HG03571 (cell line): ENCODE data around the gene INS.

Source experiments
- ATAC-seq: cut with Tn5 transposase; IDR thresholded peaks from one replicate; pipeline ENCODE4 v1.9.1; 2021; ENCODE audit not compliant: unreplicated experiment

The INS gene

DNA sequence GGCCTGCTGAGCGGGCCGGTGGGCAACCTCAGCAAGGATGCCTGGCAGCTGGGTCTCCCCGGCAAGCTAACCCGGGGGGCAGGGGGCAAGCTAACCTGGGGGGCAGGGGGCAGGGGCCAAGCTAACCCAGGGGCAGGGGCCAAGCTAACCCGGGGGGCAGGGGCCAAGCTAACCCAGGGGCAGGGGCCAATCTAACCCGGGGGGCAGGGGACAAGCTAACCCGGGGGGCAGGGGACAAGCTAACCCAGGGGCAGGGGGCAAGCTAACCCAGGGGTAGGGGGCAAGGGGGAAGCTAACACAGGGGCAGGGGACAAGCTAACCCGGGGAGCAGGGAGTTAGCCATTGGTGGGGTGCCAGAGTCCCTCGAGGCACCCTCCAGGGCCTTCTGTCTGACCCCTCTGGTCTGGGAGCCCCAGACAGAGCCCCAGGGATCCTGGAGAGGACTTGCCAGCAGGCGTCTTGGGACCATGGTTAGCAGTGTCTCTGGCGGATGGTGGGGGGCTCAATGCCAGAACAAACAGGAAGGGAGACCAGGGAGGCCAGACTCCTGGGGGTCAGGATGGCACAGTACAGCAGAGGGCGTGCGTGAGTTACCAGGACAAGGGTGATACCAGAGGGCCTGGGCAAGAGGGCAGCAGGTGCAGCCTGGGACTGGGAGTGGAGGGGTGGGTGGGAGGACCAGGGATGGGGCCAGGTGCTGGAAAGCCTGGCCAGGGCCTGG, 37.9 kb downstream of the INS start:
- ATAC-seq, result no peak

DNA sequence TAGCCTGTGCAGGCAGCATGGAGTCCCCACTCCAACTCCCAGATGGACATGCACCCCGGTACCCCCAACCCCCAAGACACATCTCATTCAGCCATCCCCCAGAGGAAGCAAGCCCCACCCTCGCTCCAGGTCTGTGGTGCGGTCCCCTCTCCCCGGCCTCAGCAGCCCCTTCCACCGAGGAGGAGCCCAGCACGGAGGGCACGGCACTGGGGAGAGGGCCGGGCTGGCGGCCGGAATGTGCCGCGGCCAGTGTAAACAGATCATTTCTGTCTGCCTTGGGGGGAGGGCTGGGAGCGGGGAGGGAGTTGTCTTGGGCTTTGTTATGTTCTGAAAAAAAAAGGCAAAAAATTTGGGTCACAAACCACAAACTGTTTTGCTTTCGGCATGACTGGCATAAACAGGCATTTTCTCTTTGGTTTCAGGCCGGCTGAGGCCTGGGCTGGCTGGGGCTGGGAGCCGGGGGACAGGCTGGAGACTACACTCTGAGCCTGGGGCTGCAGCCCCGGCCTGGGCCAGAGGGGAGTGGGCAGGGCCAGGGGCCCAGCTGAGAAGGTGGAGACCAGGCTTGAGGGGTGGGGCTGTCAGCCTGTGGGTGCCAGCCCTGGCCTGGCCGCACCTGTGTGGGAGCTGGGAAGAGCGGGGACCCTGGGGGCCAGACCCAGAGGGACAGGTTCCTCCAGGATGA, 38.6 kb downstream of the INS start:
- ATAC-seq, result no peak

DNA sequence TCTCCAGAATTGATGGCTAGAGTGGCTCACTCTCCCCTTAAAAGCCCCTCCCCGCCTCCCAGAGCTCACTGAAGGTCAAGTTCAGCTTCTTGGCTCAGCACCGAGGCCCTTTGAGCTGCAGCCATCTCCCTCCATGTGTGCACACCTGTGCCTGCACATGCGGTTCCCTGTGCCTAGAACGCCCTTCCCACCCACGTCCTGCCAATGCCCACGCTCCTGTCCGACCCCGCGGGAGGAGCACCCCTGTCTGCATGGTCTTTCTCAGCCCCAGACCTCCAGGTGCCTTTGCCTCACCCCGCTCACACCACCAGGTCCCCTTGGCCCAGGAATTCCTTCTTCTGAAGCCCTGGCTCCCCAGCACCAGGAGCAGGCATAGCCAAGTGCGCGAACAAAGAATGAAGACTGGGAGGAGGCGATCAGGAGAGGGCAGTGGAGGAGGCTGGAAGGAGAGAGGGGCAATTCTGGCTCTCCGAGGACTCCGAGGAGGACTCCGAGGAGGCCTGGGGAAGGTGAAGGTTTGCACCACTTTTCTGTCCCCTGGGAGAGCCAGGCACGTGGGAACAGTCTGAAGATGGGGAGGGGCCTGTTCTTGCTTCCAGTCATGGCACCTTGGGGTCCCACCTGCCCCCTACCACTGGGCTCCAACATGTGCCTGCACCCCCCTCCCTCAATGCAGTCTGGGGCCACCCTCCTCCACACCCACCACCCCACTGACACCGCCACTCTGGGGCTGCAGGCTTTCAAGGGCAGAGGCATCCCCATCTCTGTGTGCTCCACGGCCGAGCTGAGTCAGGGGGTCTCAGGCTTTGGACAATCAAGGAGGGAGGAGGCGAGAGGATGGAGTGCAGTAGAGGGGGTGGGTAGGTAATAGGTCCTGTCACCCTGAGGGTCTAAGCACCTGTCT, 39.5 kb downstream of the INS start:
- no peak for ATAC-seq

DNA sequence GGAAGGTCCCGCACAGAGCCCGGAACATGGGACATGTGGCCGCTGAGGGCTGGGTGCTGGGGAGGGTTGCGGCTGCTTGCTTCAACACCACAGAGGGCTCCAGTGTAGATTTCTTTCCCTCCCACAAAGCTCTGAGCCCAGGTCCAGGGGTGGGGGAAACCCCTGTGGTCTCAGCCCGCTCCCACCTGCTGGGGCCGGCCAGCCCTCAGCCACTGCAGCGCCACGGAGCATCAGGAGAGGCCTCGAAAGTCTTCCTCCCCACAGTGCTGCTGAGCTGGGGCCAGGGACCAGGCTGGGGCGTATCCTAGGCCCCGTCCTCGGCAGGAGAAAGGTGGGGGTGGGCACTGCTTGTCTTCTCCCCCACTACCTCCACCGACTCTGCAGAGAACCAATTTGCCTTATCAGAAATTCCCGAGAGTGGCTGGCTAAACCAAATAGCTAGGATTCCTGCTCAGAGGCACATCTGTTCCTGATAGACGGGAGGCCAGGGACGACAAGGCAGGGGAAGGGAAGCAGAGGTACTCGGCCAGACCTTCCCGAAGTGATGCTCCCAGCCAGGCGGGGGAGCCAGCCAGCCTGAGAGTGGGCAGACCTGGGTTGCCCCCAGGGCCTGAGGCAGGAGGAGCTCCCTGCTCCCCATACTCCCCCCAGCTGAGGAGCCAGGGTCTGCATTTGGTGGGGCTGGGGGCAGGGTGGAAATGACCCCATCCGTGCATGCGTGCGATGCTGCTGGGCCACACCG, 40.5 kb downstream of the INS start:
- no peak for ATAC-seq

DNA sequence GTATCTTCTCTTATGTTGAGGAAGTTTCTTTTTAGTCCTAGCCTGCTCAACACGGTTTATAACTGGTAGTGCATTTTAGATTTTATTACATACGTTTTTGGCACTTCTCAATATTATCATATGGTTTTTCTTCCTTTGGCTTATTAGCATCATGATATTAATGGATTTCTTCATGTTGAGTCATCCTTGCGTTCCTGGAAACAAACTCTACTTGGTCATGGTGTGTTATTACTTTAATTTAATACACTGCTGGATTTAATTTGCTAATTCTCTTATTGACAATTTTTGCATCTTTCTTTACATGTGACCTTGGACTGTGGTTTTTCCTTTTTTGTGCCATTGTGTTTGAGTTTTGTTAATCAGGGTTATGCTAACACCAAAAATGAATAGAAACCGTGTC, 42.3 kb downstream of the INS start:
- no peak for ATAC-seq

DNA sequence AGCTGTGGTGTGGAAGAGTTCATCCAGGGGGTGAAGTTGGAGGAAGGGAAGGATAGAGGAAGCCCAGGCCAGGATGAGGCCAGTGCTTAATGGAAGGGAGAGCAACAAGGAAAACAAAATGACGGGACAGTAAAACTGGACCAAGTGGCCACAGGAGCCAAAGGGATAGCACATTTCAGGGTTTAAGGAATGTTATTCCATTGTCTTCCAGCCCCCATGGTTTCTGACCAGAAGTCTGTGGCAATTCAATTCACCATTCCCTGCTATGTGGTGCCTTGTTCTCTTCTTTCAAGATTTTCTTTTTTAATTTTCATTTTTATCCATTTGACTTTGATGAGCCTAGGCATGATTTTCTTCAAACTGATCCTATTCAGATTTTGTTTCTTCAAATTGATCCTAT, 44.3 kb downstream of the INS start:
- no peak for ATAC-seq

DNA sequence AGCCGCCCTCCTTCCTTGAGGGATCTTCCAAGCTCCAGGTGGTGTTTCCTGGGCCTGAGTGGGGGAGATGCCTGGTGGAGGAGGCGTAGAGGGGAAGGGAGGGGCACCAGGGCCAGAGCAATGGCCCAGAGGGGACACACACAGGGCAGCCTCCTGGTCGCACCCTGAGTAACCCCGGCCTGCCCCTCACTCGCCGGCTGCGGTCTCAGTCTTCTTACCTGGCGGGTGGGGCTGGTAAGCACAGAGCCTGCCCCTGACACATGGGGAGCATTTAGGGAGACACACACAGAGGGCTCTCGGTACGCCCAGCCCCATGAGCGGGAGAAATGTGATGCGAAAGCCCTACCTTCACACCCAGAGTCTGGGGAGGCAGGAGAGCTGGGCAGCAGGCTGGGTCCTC, 45.7 kb downstream of the INS start:
- ATAC-seq, result no peak

DNA sequence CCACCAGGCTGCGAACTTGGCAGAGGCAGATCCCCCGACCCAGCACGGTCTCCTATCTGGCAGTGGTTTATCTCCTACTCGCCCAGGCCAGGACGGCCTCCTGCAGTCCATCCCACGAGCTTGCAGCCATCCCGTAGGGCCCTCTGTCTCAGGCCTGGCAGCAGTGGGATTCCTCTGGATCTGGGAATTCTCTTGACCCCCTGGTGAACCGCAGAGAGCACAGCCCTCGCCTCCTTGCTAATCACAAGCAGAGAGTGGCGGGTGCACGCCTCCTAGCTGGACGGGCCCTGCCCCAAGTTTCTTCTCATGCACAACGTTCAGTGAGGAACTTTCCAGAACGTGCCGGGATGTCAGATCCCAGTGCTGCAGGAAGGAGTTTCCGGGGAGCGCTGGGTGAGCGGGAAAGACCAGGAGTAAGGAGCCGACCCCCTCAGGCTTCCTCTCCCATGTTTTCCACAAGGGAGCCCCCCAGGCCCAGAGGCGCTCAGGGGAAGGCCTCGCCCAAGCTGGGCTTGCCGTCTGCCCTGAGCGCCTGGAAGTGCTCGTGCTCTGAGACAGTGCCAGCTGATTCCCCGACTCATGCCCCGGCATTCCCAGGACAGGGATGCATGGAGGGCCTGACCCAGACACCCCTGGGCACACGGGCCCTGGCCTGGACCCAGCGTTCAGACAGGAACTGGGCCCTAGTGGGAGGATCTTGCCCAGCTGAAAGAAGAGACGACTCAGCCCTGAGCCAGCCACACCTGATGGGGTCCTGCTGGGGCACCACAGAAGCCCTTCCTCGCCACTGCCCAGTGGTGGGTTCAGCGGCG, 46.4 kb downstream of the INS start:
- no peak for ATAC-seq

DNA sequence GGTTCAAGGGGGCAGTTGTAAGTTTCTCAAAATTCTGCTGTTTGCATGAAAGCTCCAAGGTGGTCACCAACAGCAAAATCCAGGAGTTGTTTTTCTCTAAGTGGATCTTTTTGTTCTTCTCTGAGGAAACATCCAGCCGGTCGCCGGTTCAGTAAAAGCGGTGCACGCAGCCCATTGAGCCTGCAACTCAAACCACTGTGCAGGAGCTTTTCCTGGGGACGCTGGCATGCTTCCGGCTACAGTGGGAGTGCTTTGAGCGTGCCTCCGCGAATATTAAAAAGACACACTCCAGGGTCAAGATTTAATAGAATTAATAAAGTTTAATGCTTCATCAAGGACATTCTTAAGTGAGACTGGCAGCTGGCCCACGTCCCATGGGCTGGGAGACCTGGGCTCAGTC, 47.2 kb downstream of the INS start:
- ATAC-seq, result no peak

DNA sequence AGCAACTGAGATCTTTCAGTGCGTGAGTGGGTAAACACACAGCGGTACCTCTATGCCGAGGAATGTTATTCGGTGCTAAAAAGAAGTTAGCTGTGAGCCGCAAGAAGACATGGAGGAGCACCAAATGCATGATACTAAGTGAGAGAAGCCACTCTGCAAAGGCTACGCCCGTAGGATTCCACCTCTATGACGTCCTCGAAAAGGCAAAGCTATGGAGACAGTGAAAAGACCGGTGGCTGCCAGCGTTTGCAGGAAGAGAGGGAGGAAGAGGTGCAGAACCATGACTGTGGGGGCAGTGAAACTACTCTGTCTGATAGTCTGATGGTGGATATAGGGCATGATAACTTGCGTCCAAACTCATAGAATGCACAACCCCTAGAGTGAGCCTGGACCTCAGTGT, 50.5 kb downstream of the INS start:
- ATAC-seq, result no peak
